Trophoblast cell (in vitro differentiated cells and primary cell): ENCODE results near the gene PGLYRP4.

ENCODE experiments used
- DNase-seq, 2 donors: peaks; one replicate each; pipeline ENCODE4 v3.0.0-alpha.2; 2016
- H2AFZ ChIP-seq: 2 replicates; pipeline ENCODE4 v1.6.1; 2013; ENCODE audit warnings: low read length, moderate library complexity, mild to moderate bottlenecking; ENCODE audit not compliant: insufficient read depth, poor library complexity
- H2AK5ac ChIP-seq: 2 replicates; pipeline ENCODE4 v1.6.1; 2013; ENCODE audit warnings: mild to moderate bottlenecking, low read length
- H2BK120ac ChIP-seq: 2 replicates; pipeline ENCODE4 v1.6.1; 2013; ENCODE audit warnings: low read length, mild to moderate bottlenecking, moderate library complexity; ENCODE audit not compliant: insufficient read depth, poor library complexity
- H2BK12ac ChIP-seq: 2 replicates; pipeline ENCODE4 v1.6.1; 2013; ENCODE audit warnings: mild to moderate bottlenecking, low read length, moderate library complexity
- H2BK5ac ChIP-seq: 2 replicates; pipeline ENCODE4 v1.6.1; 2013; ENCODE audit warnings: low read length, low read depth, moderate library complexity, mild to moderate bottlenecking; ENCODE audit not compliant: poor library complexity
- H3K14ac ChIP-seq: 2 replicates; pipeline ENCODE4 v1.6.1; 2013; ENCODE audit warnings: mild to moderate bottlenecking, low read length
- H3K18ac ChIP-seq: 2 replicates; pipeline ENCODE4 v1.6.1; 2013; ENCODE audit warnings: mild to moderate bottlenecking, low read length
- H3K23ac ChIP-seq: 2 replicates; pipeline ENCODE4 v1.6.1; 2013; ENCODE audit warnings: low read length
- H3K27ac ChIP-seq: 2 replicates; pipeline ENCODE4 v1.5.1; 2013; ENCODE audit warnings: low read depth, mild to moderate bottlenecking, inconsistent platforms, low read length, moderate library complexity
- H3K27me3 ChIP-seq: 2 replicates; pipeline ENCODE4 v1.6.1; 2013; ENCODE audit warnings: inconsistent platforms, mild to moderate bottlenecking, low read length, moderate library complexity; ENCODE audit not compliant: insufficient read depth
- H3K36me3 ChIP-seq, 2 experiments: 1 replicate in 1 of 2; 2 replicates in 1 of 2; pipeline ENCODE4 v1.6.1; 2013; ENCODE audit warnings: low read length in 2 of 2, mild to moderate bottlenecking in 2 of 2, moderate library complexity in 1 of 2; ENCODE audit not compliant: insufficient read depth in 2 of 2, control insufficient read depth in 1 of 2
- H3K4ac ChIP-seq: 2 replicates; pipeline ENCODE4 v1.6.1; 2013; ENCODE audit warnings: low read depth, mild to moderate bottlenecking, low read length, moderate library complexity
- H3K4me1 ChIP-seq, 2 experiments: 1 replicate in 1 of 2; 2 replicates in 1 of 2; pipeline ENCODE4 v1.6.1; 2013; ENCODE audit warnings: low read length in 2 of 2, mild to moderate bottlenecking in 2 of 2, moderate library complexity in 1 of 2; ENCODE audit not compliant: insufficient read depth in 2 of 2, control insufficient read depth in 1 of 2
- H3K4me2 ChIP-seq: 2 replicates; pipeline ENCODE4 v1.6.1; 2013; ENCODE audit warnings: inconsistent platforms, mild to moderate bottlenecking, low read length, moderate library complexity
- H3K4me3 ChIP-seq: 2 replicates; pipeline ENCODE4 v1.5.1; 2013; ENCODE audit warnings: mild to moderate bottlenecking, low read depth, low read length, inconsistent platforms
- H3K79me1 ChIP-seq: one replicate; pipeline ENCODE4 v1.6.1; 2013; ENCODE audit warnings: low read length
- H3K79me2 ChIP-seq: 2 replicates; pipeline ENCODE4 v1.6.1; 2013; ENCODE audit warnings: low read length, mild to moderate bottlenecking; ENCODE audit not compliant: control insufficient read depth, insufficient read depth, poor library complexity
- H3K9ac ChIP-seq: 2 replicates; pipeline ENCODE4 v1.6.1; 2013; ENCODE audit warnings: mild to moderate bottlenecking, low read length
- H3K9me3 ChIP-seq: 2 replicates; pipeline ENCODE4 v1.6.1; 2013; ENCODE audit warnings: low read depth, mild to moderate bottlenecking, control low read depth, inconsistent platforms, low read length; ENCODE audit not compliant: insufficient read depth
- H4K12ac ChIP-seq: 2 replicates; pipeline ENCODE4 v1.6.1; 2013; ENCODE audit warnings: low read depth, mild to moderate bottlenecking, low read length, moderate library complexity
- H4K8ac ChIP-seq: 2 replicates; pipeline ENCODE4 v1.6.1; 2013; ENCODE audit warnings: low read depth, mild to moderate bottlenecking, low read length, moderate library complexity
- H4K91ac ChIP-seq: one replicate; pipeline ENCODE4 v1.6.1; 2013; ENCODE audit warnings: low read depth, mild to moderate bottlenecking, low read length, moderate library complexity
- WGBS: extraction: QIAGEN DNeasy Blood & Tissue Kit; methylation state at CpG from one replicate; pipeline ENCODE4 v1.1.7; 2013; ENCODE audit warnings: missing lambda C conversion rate; ENCODE audit not compliant: insufficient read length, insufficient coverage; ENCODE audit errors: extremely low coverage; 5-methylcytosine and 5-hydroxymethylcytosine counted together

Gene PGLYRP4

GRCh38 chr1:153392822-153393221 lies 44.2 kb upstream of the PGLYRP4 start:
- Histone ChIP-seq H4K8ac (no peak overlapping the region), H2AK5ac (no peak overlapping the region), H3K27me3 (no peaks in the 10 kb centered on the region), H2BK120ac (no peak overlapping the region), H3K4me1 (no peaks in the 10 kb centered on the region), H2BK12ac (no peak overlapping the region), H4K12ac (no peak overlapping the region), H3K14ac (no peak overlapping the region), H3K9ac (no peak overlapping the region), H3K4me2 (no peak overlapping the region), H3K23ac (no peak overlapping the region), H3K4me3 (no peak overlapping the region), H3K36me3 (no peaks in the 10 kb centered on the region), H3K79me2 (no peaks in the 10 kb centered on the region), H3K4ac (no peak overlapping the region), H4K91ac (no peak overlapping the region), H2AFZ (no peak overlapping the region), H3K18ac (no peak overlapping the region), H3K79me1 (no peaks in the 10 kb centered on the region), H2BK5ac (no peak overlapping the region), H3K9me3 (peaks cover 3% of the 10 kb centered on the region), H3K27ac (no peak overlapping the region)
- WGBS, result no CpG with 5 or more reads among the region's 3 CpGs
- DNase-seq, result no peak

GRCh38 chr1:153392258-153392657 lies 43.6 kb upstream of the PGLYRP4 start:
- no peak overlapping the region for H4K8ac ChIP-seq
- H3K23ac ChIP-seq, result no peak overlapping the region
- H3K27ac ChIP-seq, result no peak overlapping the region
- H3K36me3 ChIP-seq, result no peaks in the 10 kb centered on the region
- no peak overlapping the region for H2BK5ac ChIP-seq
- H3K4ac ChIP-seq, result no peak overlapping the region
- no peak overlapping the region for H2AFZ ChIP-seq
- H3K79me1 ChIP-seq, result no peaks in the 10 kb centered on the region
- no peaks in the 10 kb centered on the region for H3K4me1 ChIP-seq
- no peak overlapping the region for H3K9ac ChIP-seq
- WGBS, result no CpG with 5 or more reads among the region's 3 CpGs
- no peaks in the 10 kb centered on the region for H3K27me3 ChIP-seq
- no peak overlapping the region for H4K91ac ChIP-seq
- no peak overlapping the region for H4K12ac ChIP-seq
- no peaks in the 10 kb centered on the region for H3K79me2 ChIP-seq
- H3K18ac ChIP-seq, result no peak overlapping the region
- no peak overlapping the region for H3K4me2 ChIP-seq
- no peak for DNase-seq
- H3K4me3 ChIP-seq, result no peak overlapping the region
- no peak overlapping the region for H2AK5ac ChIP-seq
- H2BK120ac ChIP-seq, result no peak overlapping the region
- H2BK12ac ChIP-seq, result no peak overlapping the region
- H3K9me3 ChIP-seq, result peaks cover 3% of the 10 kb centered on the region
- H3K14ac ChIP-seq, result no peak overlapping the region

GRCh38 chr1:153390938-153391710 lies 42.5 kb upstream of the PGLYRP4 start, which contains the start of gene S100A8:
S100A8 (minus strand) TSS chr1:153391073; CDS start chr1:153390535, 538 bp downstream.
- Histone ChIP-seq H3K4ac (no peak within 1 kb of the TSS), H3K79me2 (no peaks in the 10 kb centered on the region), H3K9me3 (peaks cover 3% of the 10 kb centered on the region), H2AFZ (no peak within 1 kb of the TSS), H3K36me3 (no peaks in the 10 kb centered on the region), H2AK5ac (no peak within 1 kb of the TSS), H3K23ac (no peak within 1 kb of the TSS), H3K9ac (no peak within 1 kb of the TSS), H2BK12ac (no peak within 1 kb of the TSS), H4K91ac (no peak within 1 kb of the TSS), H3K18ac (no peak within 1 kb of the TSS), H3K14ac (no peak within 1 kb of the TSS), H4K12ac (no peak within 1 kb of the TSS), H3K27ac (no peak within 1 kb of the TSS), H3K4me1 (no peaks in the 10 kb centered on the region), H3K4me3 (no peak within 1 kb of the TSS), H3K4me2 (no peak within 1 kb of the TSS), H2BK5ac (no peak within 1 kb of the TSS), H2BK120ac (no peak within 1 kb of the TSS), H3K79me1 (no peaks in the 10 kb centered on the region), H3K27me3 (no peaks in the 10 kb centered on the region), H4K8ac (no peak within 1 kb of the TSS)
- WGBS, result no CpG with 5 or more reads among the region's 7 CpGs
- DNase-seq, result peak in 1 of 2 donors; percentile 9

GRCh38 chr1:153389973-153390879 lies 41.6 kb upstream of the PGLYRP4 start:
- no peak overlapping the region for H3K23ac ChIP-seq
- no CpG with 5 or more reads among the region's 17 CpGs for WGBS
- H3K9ac ChIP-seq, result no peak overlapping the region
- H3K4me2 ChIP-seq, result no peak overlapping the region
- no peak overlapping the region for H4K91ac ChIP-seq
- H3K27me3 ChIP-seq, result no peaks in the 10 kb centered on the region
- H3K9me3 ChIP-seq, result peaks cover 3% of the 10 kb centered on the region
- no peak overlapping the region for H4K12ac ChIP-seq
- no peak overlapping the region for H3K4ac ChIP-seq
- no peak overlapping the region for H2AK5ac ChIP-seq
- H3K18ac ChIP-seq, result no peak overlapping the region
- no peaks in the 10 kb centered on the region for H3K4me1 ChIP-seq
- no peak overlapping the region for H3K14ac ChIP-seq
- no peak overlapping the region for H2BK12ac ChIP-seq
- H3K4me3 ChIP-seq, result no peak overlapping the region
- no peak overlapping the region for H2AFZ ChIP-seq
- H4K8ac ChIP-seq, result no peak overlapping the region
- no peak overlapping the region for H2BK5ac ChIP-seq
- no peaks in the 10 kb centered on the region for H3K79me1 ChIP-seq
- H3K27ac ChIP-seq, result no peak overlapping the region
- no peak overlapping the region for H2BK120ac ChIP-seq
- no peaks in the 10 kb centered on the region for H3K36me3 ChIP-seq
- H3K79me2 ChIP-seq, result no peaks in the 10 kb centered on the region
- DNase-seq, result no peak
